Bronchial epithelial cell (primary cell): ENCODE results near the gene SORCS2. TPM values are rescaled to one million over a fixed set of nuclear protein-coding genes. Genes with fewer than 3 reads are reported as not detected.

Source experiments
- DNase-seq: peaks from one replicate; pipeline ENCODE4 v3.0.0-alpha.2; 2010; ENCODE audit warnings: low read depth
- FAIRE-seq: peaks from 2 replicates; lab custom pipeline; 2011; peaks lifted over from hg19 to GRCh38; lab: Jason Lieb, UNC
- H3K27me3 ChIP-seq: 2 replicates; pipeline ENCODE4 v1.5.1; 2011; ENCODE audit warnings: low read length; ENCODE audit not compliant: control insufficient read depth, insufficient read depth
- H3K36me3 ChIP-seq: 2 replicates; pipeline ENCODE4 v1.5.1; 2011; ENCODE audit warnings: low read length; ENCODE audit not compliant: control insufficient read depth, insufficient read depth
- H3K4me3 ChIP-seq: 2 replicates; pipeline ENCODE4 v1.5.1; 2011; ENCODE audit warnings: mild to moderate bottlenecking, low read depth, low read length, control low read depth
- total RNA-seq: library from RNA; depleted of rRNA; stranded (reverse); fragments of >200 nt; gene quantifications from 2 replicates; pipeline ENCODE4 v1.2.1, GENCODE V29; 2014
- TF ChIP-seq, protein P1 (sequence below): IDR thresholded peaks from 2 replicates; pipeline ENCODE4 v1.5.1; 2011; ENCODE audit warnings: mild to moderate bottlenecking, moderate library complexity, low read length, control low read depth, inconsistent platforms; ENCODE audit not compliant: insufficient read depth, severe bottlenecking

Gene SORCS2
- total RNA-seq, 1 donor from 2014 or later = under 0.01 TPM

DNA sequence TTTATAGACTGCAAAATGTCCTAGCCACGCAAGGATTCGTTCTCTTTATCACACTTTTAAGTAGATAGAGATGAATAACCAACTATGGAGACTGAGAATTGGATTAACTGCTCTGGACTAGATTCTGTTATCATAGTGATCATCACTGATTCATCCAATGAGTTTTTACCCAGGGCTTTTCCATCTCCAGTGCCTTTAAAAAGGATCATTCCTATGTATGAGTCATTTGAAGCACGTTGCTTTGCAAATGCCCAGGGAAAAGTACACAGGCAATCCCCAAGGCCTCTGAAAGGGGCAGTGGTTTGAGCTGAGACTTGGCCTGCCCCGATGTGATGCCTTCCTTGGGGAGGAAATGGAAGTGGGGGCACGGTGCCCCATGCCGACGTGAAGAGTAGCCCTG, 365.1 kb downstream of the SORCS2 start:
- FAIRE-seq (no peak), DNase-seq (peak; percentile 54)
- H3K27me3 ChIP-seq = no peaks in the 10 kb centered on the region
- no peaks in the 10 kb centered on the region for H3K36me3 ChIP-seq
- H3K4me3 ChIP-seq = no peak overlapping the region
- TF ChIP-seq, protein P1, sequence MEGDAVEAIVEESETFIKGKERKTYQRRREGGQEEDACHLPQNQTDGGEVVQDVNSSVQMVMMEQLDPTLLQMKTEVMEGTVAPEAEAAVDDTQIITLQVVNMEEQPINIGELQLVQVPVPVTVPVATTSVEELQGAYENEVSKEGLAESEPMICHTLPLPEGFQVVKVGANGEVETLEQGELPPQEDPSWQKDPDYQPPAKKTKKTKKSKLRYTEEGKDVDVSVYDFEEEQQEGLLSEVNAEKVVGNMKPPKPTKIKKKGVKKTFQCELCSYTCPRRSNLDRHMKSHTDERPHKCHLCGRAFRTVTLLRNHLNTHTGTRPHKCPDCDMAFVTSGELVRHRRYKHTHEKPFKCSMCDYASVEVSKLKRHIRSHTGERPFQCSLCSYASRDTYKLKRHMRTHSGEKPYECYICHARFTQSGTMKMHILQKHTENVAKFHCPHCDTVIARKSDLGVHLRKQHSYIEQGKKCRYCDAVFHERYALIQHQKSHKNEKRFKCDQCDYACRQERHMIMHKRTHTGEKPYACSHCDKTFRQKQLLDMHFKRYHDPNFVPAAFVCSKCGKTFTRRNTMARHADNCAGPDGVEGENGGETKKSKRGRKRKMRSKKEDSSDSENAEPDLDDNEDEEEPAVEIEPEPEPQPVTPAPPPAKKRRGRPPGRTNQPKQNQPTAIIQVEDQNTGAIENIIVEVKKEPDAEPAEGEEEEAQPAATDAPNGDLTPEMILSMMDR = no peak

DNA sequence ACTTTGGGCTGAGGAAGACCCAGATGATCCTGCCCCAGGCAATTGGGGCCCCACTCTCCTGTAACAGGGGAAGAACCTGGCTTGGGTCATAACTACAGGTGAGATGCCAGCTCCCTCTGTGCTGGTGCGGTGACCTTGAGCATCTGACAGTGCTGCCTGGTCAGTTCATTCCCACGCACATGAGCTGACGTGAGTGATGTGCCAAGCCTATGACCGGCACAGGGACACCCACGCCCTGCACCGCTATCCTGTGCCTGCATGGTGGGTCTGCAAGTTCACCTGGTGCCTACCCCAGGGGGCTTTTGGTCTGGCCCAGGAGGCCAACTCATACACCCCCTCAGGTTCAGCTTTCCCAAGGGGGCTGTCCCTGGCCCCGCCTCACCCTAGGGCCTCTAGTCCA, 366.1 kb downstream of the SORCS2 start:
- no peak for DNase-seq
- H3K27me3 ChIP-seq = no peaks in the 10 kb centered on the region
- no peak overlapping the region for H3K4me3 ChIP-seq
- no peak for FAIRE-seq
- TF ChIP-seq, protein P1 = no peak
- H3K36me3 ChIP-seq = no peaks in the 10 kb centered on the region

GRCh38 chr4:7559316-7559715, 367.0 kb downstream of the SORCS2 start:
- no peak for DNase-seq
- TF ChIP-seq, protein P1 = no peak
- Histone ChIP-seq H3K4me3 (no peak overlapping the region), H3K36me3 (no peaks in the 10 kb centered on the region), H3K27me3 (no peaks in the 10 kb centered on the region)
- FAIRE-seq = no peak

- no peaks in the 10 kb centered on the region for H3K36me3 ChIP-seq
- TF ChIP-seq, protein P1 = no peak
Observed at GRCh38 chr4:7559741-7560395, 367.5 kb downstream of the SORCS2 start.

DNA sequence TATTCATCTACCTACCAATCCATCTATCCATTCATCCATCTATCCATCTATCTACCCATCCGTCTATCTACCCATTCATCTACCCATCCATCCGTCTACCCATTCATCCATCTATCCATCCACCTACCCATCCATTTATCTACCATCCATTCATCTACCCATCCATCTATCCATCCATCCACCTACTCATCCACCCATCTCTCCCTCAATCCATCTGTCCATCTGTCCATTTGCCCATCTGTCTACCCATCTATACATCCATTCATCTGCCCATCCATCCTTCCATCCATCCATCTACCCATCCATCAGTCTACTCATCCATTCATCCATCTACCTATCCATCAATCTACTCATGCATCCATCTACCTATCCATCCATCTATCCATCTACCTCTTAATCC, 369.2 kb downstream of the SORCS2 start:
- FAIRE-seq = no peak
- no peaks in the 10 kb centered on the region for H3K27me3 ChIP-seq

More at GRCh38 chr4:7559741-7560395, 367.5 kb downstream of the SORCS2 start:
- H3K4me3 ChIP-seq = no peak overlapping the region
- H3K27me3 ChIP-seq = no peaks in the 10 kb centered on the region
- DNase-seq (no peak), FAIRE-seq (no peak)

More for the DNA sequence above, 369.2 kb downstream of the SORCS2 start:
- no peak for DNase-seq
- Histone ChIP-seq H3K4me3 (no peak overlapping the region), H3K36me3 (no peaks in the 10 kb centered on the region)
- TF ChIP-seq, protein P1 = no peak
